Glutamatergic neuron (in vitro differentiated cells): ENCODE measurements around the gene CEACAM18. TPM values are rescaled to one million over a fixed set of nuclear protein-coding genes. Genes with fewer than 3 reads are reported as not detected.

Experiments
- DNase-seq: peaks from one replicate; pipeline ENCODE4 v3.0.0; 2022
- H3K27ac Mint-ChIP-seq: one replicate; pipeline ENCODE4 v1.8.0; 2020; ENCODE audit warnings: mild to moderate bottlenecking, mixed read lengths, inconsistent platforms; ENCODE audit not compliant: unreplicated experiment
- H3K27me3 Mint-ChIP-seq: one replicate; pipeline ENCODE4 v1.8.0; 2020; ENCODE audit warnings: mild to moderate bottlenecking, moderate library complexity, mixed read lengths, inconsistent platforms; ENCODE audit not compliant: unreplicated experiment
- H3K36me3 Mint-ChIP-seq: one replicate; pipeline ENCODE4 v1.8.0; 2020; ENCODE audit warnings: mild to moderate bottlenecking, mixed read lengths, inconsistent platforms; ENCODE audit not compliant: unreplicated experiment
- H3K4me1 Mint-ChIP-seq: one replicate; pipeline ENCODE4 v1.8.0; 2020; ENCODE audit warnings: mild to moderate bottlenecking, low read depth, mixed read lengths, inconsistent platforms; ENCODE audit not compliant: unreplicated experiment
- H3K4me3 Mint-ChIP-seq: one replicate; pipeline ENCODE4 v1.8.0; 2020; ENCODE audit warnings: mild to moderate bottlenecking, mixed read lengths, inconsistent platforms; ENCODE audit not compliant: unreplicated experiment
- H3K9me3 Mint-ChIP-seq: one replicate; pipeline ENCODE4 v1.8.0; 2020; ENCODE audit warnings: mild to moderate bottlenecking, moderate library complexity, mixed read lengths, inconsistent platforms; ENCODE audit not compliant: unreplicated experiment
- total RNA-seq: library from RNA; stranded (reverse); fragmentation: NEBNext Ultra II Directional; extraction: Animal tissue kit (Norgen Biotek cat#: 25700); gene quantifications from one replicate; pipeline ENCODE4 v1.2.1, GENCODE V29; 2021; ENCODE audit not compliant: unreplicated experiment
- TF ChIP-seq, protein P1 (sequence below): fragments of 200-600 bp; sonication (generic); IDR thresholded peaks from one replicate; pipeline ENCODE4 v1.5.0; 2021; ENCODE audit not compliant: partially characterized antibody, unreplicated experiment

The CEACAM18 gene
- total RNA-seq, 1 donor from 2014 or later, result not detected

DNA sequence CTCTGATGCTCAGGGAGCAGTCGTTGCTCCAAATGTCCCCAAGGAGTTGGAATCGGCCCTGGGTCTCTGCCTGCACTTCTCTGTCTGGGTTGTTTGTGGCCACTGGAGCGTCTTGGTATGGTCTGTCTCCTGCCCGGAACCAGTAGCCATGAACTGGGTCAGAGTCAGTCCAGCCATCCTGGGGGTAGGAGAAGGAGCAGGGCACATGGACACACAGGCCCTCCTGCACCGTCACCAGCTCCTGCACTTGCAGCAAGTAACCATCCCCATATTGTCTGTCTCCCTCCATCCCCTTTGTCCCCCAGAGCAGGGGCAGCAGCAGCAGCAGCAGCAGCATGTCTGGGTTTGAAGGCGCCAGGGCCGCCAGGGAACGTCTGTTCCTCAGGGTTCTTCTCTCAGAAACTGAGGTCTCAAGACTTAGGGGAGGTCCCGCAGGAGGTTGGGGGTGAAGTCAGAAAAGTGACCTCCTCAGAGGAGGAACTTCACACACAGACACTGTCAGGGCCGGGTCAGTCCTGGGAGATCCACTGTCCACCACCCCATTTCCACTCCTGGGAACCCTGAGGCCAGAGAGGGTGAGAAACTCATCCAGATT, 20.2 kb upstream of the CEACAM18 start, which contains the start of gene SIGLEC8:
TSS of gene SIGLEC8 (minus strand) at position 404 of the 595 bp plus-strand sequence. CDS start at position 337, 67 bp downstream.
- Mint-ChIP-seq H3K4me1 (peaks cover 3% of the 10 kb centered on the region), H3K27me3 (peaks cover 1% of the 10 kb centered on the region), H3K9me3 (peaks cover 4% of the 10 kb centered on the region)

DNA sequence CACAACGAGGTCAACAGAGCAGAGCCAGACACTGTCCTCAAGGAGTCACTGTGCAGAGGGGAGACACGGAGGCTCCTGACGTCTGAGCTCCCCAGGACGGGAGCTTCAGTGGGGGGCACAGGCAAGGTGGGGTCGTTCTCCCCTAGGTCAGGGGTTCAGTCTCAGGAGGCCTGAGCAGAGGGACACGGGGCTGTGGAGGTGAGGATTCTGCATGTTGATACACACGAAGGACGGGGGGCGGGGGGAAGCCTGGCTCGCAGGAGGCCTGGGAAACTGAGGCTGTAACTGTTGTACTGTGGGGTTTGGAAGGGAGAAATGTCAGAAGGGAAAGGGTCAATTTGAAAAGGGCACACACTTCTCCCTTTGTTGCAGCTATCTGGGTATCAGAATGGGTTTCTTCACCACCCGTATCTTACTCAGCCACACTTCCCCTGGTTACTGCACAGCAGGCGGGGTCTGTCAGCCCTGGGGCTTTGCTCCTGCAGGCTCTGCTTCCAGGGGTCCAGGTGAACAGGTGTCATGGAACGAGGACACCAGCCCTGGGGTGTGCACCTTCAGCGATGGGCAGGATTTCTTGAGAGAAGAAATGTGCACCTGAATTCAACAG, 19.3 kb upstream of the CEACAM18 start:
- Mint-ChIP-seq H3K4me3 (no peak overlapping the region), H3K27me3 (peaks cover 1% of the 10 kb centered on the region), H3K36me3 (no peaks in the 10 kb centered on the region), H3K4me1 (peaks cover 3% of the 10 kb centered on the region), H3K9me3 (peaks cover 2% of the 10 kb centered on the region), H3K27ac (no peak overlapping the region)
- TF ChIP-seq, protein P1, sequence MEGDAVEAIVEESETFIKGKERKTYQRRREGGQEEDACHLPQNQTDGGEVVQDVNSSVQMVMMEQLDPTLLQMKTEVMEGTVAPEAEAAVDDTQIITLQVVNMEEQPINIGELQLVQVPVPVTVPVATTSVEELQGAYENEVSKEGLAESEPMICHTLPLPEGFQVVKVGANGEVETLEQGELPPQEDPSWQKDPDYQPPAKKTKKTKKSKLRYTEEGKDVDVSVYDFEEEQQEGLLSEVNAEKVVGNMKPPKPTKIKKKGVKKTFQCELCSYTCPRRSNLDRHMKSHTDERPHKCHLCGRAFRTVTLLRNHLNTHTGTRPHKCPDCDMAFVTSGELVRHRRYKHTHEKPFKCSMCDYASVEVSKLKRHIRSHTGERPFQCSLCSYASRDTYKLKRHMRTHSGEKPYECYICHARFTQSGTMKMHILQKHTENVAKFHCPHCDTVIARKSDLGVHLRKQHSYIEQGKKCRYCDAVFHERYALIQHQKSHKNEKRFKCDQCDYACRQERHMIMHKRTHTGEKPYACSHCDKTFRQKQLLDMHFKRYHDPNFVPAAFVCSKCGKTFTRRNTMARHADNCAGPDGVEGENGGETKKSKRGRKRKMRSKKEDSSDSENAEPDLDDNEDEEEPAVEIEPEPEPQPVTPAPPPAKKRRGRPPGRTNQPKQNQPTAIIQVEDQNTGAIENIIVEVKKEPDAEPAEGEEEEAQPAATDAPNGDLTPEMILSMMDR, result no peak
- DNase-seq, result no peak

More for the DNA sequence above, 20.2 kb upstream of the CEACAM18 start, which contains the start of gene SIGLEC8:
- no peak for DNase-seq
- TF ChIP-seq, protein P1, result no peak
- H3K4me3 Mint-ChIP-seq, result no peak within 1 kb of the TSS
- no peak within 1 kb of the TSS for H3K27ac Mint-ChIP-seq
- no peaks in the 10 kb centered on the region for H3K36me3 Mint-ChIP-seq

DNA sequence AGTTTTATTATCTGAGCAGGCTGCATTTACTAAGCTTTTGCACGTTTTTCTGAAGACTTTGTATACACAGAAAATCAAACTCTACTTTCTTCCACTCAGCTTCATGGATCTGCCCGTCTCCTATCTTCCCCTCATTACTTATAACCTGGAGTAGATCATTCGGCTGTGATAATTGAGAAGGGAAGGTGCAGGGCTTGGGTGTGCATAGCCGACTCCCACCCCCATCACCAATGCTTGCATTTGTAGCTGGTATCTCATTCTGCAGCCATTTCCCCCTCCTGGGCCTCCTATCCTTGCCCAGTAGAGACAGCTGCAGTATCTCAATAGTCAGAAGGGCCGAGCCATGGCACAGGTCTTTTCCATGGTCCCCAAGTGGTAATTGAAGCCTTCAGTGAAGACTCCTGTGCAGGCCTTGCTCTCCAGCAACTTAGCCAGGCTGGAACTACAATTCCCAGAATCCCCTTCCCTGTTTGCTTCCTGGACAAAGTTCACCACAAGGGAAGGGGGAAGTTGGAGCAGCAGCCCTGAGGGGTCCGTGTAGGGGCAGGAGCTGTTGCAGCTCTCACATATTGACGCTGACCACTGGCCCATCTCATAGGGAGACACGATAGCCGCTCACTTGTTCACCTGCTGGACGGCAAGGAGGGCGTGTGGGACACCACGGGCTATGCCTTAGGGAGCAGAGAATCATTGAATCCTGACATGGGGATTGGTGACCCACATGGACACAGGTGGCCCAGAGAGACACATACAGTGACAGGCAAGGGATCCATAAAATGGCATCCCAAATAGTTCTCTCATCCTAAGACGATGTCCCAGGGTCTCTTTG, 18.0 kb upstream of the CEACAM18 start:
- peaks cover 7% of the 10 kb centered on the region for H3K27me3 Mint-ChIP-seq
- peaks cover 2% of the 10 kb centered on the region for H3K9me3 Mint-ChIP-seq
- DNase-seq, result no peak
- peak overlapping the region; percentile 81 for H3K4me3 Mint-ChIP-seq
- peaks cover 3% of the 10 kb centered on the region for H3K4me1 Mint-ChIP-seq
- H3K36me3 Mint-ChIP-seq, result no peaks in the 10 kb centered on the region
- TF ChIP-seq, protein P1, result no peak
- H3K27ac Mint-ChIP-seq, result no peak overlapping the region

DNA sequence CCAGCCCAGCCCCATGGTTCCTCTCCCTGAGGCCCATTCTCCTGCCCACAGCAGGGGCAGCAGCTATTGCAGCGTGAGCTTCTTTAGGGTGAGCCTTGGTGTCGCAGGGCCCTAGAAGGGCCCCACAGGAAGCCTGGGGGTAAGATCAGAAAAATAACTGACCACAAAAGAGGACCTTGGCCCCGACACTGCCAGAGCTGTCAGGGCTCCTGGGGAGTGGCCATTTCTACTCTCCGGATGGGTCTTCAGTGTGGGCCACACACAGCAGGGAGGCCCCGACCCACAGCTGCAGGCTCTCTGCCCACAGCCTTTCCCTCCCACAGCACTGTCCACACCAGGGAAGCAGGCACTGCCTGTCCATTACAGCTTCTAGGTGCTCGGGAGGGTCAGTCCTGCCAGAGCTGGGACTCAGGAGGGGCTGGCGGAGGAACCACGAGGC, 16.6 kb upstream of the CEACAM18 start:
- Mint-ChIP-seq H3K9me3 (peaks cover 2% of the 10 kb centered on the region), H3K27me3 (peaks cover 5% of the 10 kb centered on the region)
- TF ChIP-seq, protein P1, result no peak

More for the DNA sequence above, 16.6 kb upstream of the CEACAM18 start:
- Mint-ChIP-seq H3K4me1 (peaks cover 3% of the 10 kb centered on the region), H3K4me3 (no peak overlapping the region), H3K36me3 (no peaks in the 10 kb centered on the region), H3K27ac (no peak overlapping the region)
- no peak for DNase-seq
